HG03139 (cell line): ENCODE results near the gene TMEM259.

Source experiments
- ATAC-seq: cut with Tn5 transposase; IDR thresholded peaks from one replicate; pipeline ENCODE4 v1.9.1; 2021; ENCODE audit not compliant: unreplicated experiment

The TMEM259 gene

DNA sequence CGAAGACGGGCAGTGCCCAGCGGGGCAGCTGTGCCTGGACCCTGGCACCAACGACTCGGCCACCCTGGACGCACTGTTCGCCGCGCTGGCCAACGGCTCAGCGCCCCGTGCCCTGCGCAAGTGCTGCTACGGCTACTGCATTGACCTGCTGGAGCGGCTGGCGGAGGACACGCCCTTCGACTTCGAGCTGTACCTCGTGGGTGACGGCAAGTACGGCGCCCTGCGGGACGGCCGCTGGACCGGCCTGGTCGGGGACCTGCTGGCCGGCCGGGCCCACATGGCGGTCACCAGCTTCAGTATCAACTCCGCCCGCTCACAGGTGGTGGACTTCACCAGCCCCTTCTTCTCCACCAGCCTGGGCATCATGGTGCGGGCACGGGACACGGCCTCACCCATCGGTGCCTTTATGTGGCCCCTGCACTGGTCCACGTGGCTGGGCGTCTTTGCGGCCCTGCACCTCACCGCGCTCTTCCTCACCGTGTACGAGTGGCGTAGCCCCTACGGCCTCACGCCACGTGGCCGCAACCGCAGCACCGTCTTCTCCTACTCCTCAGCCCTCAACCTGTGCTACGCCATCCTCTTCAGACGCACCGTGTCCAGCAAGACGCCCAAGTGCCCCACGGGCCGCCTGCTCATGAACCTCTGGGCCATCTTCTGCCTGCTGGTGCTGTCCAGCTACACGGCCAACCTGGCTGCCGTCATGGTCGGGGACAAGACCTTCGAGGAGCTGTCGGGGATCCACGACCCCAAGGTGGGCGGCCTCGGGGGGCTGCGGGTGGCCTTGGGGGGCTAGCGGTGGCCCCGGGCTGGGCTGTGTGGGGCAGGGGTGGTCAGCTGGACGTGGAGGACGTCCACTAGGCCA lies 15.9 kb downstream of the TMEM259 start:
- ATAC-seq: no peak

GRCh38 chr19:1004204-1004802 lies 16.6 kb downstream of the TMEM259 start:
- no peak for ATAC-seq

GRCh38 chr19:1003283-1003682 lies 17.6 kb downstream of the TMEM259 start:
- no peak for ATAC-seq

- ATAC-seq: no peak
These were observed 18.3 kb downstream of the TMEM259 start for GRCh38 chr19:1002600-1002999.

- ATAC-seq: no peak
These were observed 19.3 kb downstream of the TMEM259 start for GRCh38 chr19:1001538-1002166.

DNA sequence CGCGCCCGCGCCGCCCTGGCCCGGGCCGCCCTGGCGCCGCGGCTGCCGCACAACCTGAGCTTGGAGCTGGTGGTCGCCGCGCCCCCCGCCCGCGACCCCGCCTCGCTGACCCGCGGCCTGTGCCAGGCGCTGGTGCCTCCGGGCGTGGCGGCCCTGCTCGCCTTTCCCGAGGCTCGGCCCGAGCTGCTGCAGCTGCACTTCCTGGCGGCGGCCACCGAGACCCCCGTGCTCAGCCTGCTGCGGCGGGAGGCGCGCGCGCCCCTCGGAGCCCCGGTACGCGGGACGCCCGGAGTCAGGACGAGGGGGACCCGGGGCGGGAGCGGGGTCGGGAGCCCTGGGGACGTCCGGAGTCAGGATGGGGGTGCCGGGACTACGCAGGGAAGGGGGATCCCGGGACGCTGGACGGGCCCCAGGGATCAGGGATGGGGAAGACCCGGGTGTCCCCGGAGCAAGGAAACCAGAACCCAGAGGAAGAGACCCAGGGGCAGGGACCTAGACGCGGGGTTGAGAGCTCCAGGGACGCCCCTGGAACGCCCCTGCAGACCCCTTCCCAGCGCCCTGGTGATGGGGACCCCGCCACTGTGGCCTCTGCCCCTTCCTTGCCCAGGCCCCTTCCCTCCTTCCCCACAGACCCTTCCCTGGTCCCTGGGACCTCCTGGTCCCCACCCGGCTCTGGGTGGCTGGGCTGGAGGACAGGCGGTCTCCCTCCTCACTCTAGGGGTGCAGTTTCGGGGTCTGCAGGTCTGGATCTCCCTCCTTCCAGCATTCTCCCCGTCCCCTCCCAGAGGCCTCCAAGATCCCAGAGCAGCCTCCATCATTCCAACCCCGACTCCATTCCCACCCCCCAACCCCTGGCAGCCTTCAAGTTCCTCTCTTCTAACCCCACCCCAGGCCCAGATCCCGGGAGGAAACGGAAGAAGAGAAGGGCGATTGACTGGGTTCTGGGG lies 20.1 kb downstream of the TMEM259 start:
- no peak for ATAC-seq

- no peak for ATAC-seq
These were observed 20.8 kb downstream of the TMEM259 start, which contains the start of gene GRIN3B for GRCh38 chr19:1000095-1000494. GRIN3B (plus strand) TSS chr19:1000419; CDS start chr19:1000438, 19 bp downstream.

GRCh38 chr19:999379-999719 lies 21.6 kb downstream of the TMEM259 start:
- no peak for ATAC-seq

DNA sequence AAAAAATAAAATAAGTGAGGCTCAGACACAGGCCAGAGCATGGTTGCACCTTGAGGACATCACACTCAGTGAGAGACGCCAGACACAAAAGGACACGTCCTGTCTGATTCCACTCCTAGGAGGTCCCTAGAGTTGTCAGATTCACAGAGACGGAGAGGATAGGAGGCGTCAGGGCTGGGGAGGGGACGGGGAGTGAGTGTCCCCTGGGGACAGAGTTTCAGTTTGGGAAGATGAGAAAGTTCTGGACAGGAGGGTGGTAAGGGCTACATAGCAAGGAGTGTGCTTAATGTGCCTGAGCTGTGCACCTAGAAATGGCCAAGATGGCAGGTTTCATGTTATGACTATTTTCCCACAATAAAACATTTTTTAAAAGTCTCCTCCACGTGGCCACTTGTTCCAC lies 22.9 kb downstream of the TMEM259 start:
- ATAC-seq: no peak

DNA sequence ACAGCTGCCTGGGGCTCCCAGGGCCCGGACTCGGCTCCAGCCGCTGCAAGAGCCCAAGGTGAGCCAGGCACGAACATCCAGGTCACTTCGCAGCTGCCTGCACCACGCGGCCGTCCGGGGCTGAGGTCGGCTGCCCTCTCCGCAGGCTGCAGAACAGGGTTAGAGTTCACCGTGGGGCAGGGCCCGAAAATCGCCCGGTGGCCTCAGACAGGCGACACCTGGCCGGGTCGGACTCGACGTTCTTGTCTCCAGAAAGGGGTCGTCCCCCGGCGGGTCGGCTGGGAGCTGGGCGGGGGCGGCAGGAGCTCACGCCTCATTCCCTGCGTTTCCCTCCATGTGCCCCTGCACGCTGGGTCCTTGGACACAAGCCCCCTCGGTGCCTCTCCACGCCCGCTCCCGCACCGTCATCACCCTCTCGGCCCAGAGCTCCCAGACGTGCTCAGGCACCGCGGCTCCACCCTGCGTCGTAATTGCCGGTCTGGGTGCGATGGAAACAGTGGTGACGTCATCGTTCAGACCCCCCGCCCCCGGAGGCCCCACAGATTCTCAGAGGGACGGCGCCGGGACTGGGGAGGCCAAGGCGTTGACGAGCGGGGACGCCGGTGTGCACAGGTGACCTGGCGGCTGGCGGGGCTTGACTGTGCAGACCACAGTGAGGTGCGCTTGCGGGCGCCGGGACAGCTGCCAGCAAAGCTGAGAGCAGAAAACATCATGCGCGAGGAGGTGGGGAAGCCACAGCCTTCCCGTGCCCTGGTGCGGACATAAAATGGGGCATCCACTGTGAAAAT lies 24.7 kb downstream of the TMEM259 start:
- ATAC-seq: no peak

DNA sequence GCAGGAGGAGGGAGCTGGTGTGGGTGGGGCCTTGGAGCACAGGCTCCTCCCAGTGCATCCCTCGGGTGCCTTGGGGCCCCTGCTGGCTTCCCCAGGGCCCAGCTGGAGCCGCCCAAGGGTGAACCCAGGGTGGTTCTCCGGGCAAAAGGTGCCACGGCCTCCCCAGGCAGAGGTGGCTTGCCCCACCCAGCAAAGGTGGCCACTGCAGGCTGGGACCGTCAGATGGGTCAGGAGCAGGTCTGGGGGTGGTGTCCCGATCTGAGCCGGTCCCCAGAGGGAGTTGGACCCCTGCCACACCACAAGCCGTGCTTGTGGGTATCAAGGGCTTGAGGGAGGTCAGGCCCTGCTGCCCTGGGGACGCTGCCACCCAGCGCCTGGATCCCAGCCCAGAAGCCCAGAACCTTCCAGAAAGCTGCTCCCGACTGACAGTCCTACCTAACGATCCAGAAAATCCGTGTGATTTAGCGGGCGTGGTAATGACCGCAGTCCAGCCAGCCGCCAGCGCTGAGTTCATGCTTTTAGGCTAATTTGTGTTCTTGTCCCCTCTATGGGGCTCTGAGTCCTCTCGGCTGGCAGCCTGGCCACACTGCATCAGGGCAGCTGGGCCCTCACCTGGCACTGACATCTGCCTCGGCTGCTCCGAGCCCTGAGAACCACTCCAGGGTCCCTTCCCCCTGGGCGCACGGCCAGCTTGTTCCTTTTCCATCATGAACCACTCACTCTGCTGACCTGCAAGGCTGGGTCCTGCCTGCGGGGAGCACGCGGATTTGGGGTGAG lies 25.7 kb downstream of the TMEM259 start:
- ATAC-seq: no peak

GRCh38 chr19:994516-994915 lies 26.4 kb downstream of the TMEM259 start:
- no peak for ATAC-seq

- no peak for ATAC-seq
These were observed 27.0 kb downstream of the TMEM259 start for GRCh38 chr19:993831-994393.

DNA sequence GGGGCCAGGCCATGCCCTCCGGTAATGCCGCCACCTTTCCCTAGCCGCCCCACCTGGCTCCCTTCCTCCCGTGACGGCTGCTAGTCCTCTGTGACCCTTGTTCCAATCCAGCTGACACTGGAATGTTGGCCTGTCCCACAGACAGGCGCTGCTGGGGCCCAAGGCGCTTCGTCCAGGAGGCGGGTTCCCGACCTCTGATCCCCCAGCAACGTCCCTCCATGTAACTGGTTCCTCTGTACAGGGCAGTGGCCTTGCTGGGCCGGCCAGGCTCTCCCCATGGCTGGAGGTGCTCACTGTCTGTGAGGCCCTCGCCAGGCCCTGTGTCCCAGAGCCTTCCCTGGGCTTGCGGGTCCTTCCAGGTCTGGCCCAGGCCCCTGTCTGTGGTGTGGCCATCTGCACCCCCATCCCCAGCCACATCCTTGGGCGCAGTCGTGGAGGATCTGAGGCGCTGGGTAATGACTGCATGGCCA lies 27.5 kb downstream of the TMEM259 start:
- ATAC-seq: no peak

DNA sequence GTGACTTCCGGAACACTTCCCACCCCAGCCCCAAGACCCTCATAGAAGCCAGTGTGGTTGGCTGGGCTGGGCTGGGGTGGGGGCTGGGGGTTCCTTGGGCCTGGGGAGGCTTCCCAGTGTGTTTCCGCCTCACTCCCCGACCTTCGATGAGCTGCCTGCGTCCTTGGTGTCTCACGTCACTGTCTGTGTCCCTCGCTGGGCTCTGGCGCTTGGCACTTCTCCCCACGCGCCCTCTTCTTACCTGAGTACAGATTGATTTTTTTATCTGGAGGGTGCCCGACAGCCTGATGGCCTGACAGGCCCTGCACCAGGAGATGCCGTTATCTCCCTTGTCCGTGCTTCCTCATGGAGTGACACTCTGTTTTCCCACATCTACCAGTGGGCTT lies 28.3 kb downstream of the TMEM259 start:
- no peak for ATAC-seq

GRCh38 chr19:991932-992669 lies 28.8 kb downstream of the TMEM259 start:
- no peak for ATAC-seq

DNA sequence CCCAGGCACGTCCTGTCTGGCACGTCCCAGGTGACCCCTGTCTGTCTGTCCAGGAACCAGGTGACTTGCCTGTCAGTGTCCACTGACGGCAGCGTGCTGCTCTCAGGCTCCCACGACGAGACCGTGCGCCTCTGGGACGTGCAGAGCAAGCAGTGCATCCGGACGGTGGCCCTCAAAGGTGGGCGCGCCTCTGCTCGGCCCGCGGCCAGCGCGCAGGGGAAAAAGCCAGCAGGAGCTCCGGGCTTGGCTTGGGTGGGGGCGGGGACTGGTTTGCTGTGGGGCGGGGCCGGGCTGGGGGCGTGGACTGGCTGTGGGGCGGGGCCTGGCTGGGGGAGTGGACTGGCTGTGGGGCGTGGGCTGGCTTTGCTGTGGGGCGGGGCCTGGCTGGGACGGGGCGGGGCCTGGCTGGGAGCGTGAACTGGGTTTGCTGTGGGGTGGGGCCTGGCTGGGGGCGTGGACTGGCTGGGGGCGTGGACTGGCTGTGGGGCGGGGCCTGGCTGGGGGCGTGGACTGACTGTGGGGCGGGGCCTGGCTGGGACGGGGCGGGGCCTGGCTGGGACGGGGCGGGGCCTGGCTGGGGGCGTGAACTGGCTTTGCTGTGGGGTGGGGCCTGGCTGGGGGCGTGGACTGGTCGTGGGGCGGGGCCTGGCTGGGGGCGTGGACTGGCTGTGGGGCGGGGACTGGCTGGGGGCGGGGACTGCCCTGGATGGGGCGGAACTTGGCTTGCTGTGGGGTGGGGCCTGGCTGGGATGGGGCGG lies 29.6 kb downstream of the TMEM259 start:
- ATAC-seq: no peak

DNA sequence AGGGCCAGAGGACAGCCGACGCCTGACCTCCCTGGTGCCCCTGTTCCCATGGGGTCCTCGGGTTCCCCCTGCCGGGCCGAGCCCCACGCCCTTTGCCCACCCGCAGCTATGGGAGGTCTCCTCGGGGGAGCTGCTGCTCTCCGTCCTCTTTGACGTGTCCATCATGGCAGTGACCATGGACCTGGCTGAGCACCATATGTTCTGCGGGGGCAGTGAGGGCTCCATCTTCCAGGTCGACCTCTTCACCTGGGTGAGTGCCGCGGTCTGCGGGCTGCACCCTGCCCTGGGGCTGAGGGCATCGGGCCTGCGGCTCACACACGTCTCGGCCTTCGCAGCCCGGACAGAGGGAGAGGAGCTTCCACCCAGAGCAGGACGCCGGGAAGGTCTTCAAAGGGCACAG lies 30.2 kb downstream of the TMEM259 start:
- ATAC-seq: no peak
